WTC11 (cell line): ENCODE data around the gene ZNF688. TPM values are rescaled to one million over a fixed set of nuclear protein-coding genes. Genes with fewer than 3 reads are reported as not detected.
A peak's percentile ranks its signal among the peaks of the same experiment; 100 is the strongest.

Source experiments
- ATAC-seq: fragments of 200-7000 bp; cut with Tn5 transposase; 2 replicates; pipeline ENCODE4 v1.10.0; 2021; ENCODE audit warnings: mild to moderate bottlenecking, moderate library complexity
- CTCF ChIA-PET: fragments of 300-600 bp; sonication (Branson Sonifier 250); formaldehyde crosslinking; loops from one replicate; lab custom pipeline; 2021; ENCODE audit warnings: antibody characterized with exemption; lab: Charles Lee
- POLR2A ChIA-PET: fragments of 350-600 bp; sonication (Branson Sonifier 250); formaldehyde crosslinking; loops from one replicate; lab custom pipeline; 2021; ENCODE audit warnings: antibody characterized with exemption; lab: Charles Lee
- DNase-seq: peaks from one replicate; pipeline ENCODE4 v3.0.0; 2021; ENCODE audit warnings: low spot score
- H3K27ac Mint-ChIP-seq: 2 replicates; pipeline ENCODE4 v1.8.0; 2021; ENCODE audit warnings: mixed read lengths
- H3K27me3 Mint-ChIP-seq: 2 replicates; pipeline ENCODE4 v1.8.0; 2021; ENCODE audit warnings: low read depth, mild to moderate bottlenecking, moderate library complexity, mixed read lengths
- H3K36me3 Mint-ChIP-seq: 2 replicates; pipeline ENCODE4 v1.8.0; 2021; ENCODE audit warnings: mixed read lengths
- H3K4me1 Mint-ChIP-seq: 2 replicates; pipeline ENCODE4 v1.8.0; 2022; ENCODE audit warnings: mixed read lengths
- H3K4me3 Mint-ChIP-seq: 2 replicates; pipeline ENCODE4 v1.8.0; 2021; ENCODE audit warnings: mild to moderate bottlenecking, moderate library complexity, mixed read lengths
- H3K9me3 Mint-ChIP-seq: 2 replicates; pipeline ENCODE4 v1.8.0; 2021; ENCODE audit warnings: mixed read lengths
- AR ChIP-seq: fragments of 250-450 bp; sonication (Bioruptor Pico); IDR thresholded peaks from 2 replicates; pipeline ENCODE4 v1.9.0; 2021; ENCODE audit warnings: mild to moderate bottlenecking
- ATF3 ChIP-seq: sonication (generic); formaldehyde crosslinking; conservative IDR thresholded peaks from 2 replicates; pipeline ENCODE4 v1.8.1; 2022; ENCODE audit warnings: mild to moderate bottlenecking, missing genetic modification reagents
- ATF6 ChIP-seq: sonication (generic); formaldehyde crosslinking; IDR thresholded peaks from 2 replicates; pipeline ENCODE4 v1.8.1; 2023; ENCODE audit warnings: mild to moderate bottlenecking, missing genetic modification reagents
- CREB1 ChIP-seq: sonication (generic); formaldehyde crosslinking; IDR thresholded peaks from 2 replicates; pipeline ENCODE4 v1.8.0; 2023; ENCODE audit warnings: mild to moderate bottlenecking, missing genetic modification reagents
- GTF2I ChIP-seq: fragments of 250-450 bp; sonication (Bioruptor Pico); conservative IDR thresholded peaks from 2 replicates; pipeline ENCODE4 v1.4.0; 2021; ENCODE audit warnings: mild to moderate bottlenecking
- HMGA2 ChIP-seq: fragments of 250-450 bp; sonication (Bioruptor Pico); IDR thresholded peaks from 2 replicates; pipeline ENCODE4 v1.4.0; 2021; ENCODE audit warnings: mild to moderate bottlenecking, moderate library complexity
- JAZF1 ChIP-seq: fragments of 250-450 bp; sonication (Bioruptor Pico); IDR thresholded peaks from 2 replicates; pipeline ENCODE4 v1.9.0; 2021; ENCODE audit warnings: moderate library complexity, mild to moderate bottlenecking, inconsistent platforms
- NFATC4 ChIP-seq: fragments of 250-450 bp; sonication (Bioruptor Pico); IDR thresholded peaks from 2 replicates; pipeline ENCODE4 v1.9.0; 2021; ENCODE audit warnings: mild to moderate bottlenecking
- NR1H2 ChIP-seq: sonication (generic); formaldehyde crosslinking; IDR thresholded peaks from 2 replicates; pipeline ENCODE4 v1.9.0; 2021; ENCODE audit warnings: mild to moderate bottlenecking, moderate library complexity, missing genetic modification reagents
- NR2C2 ChIP-seq: sonication (generic); formaldehyde crosslinking; IDR thresholded peaks from 2 replicates; pipeline ENCODE4 v1.8.0; 2022; ENCODE audit warnings: mild to moderate bottlenecking, missing genetic modification reagents
- NR3C1 ChIP-seq: sonication (generic); formaldehyde crosslinking; conservative IDR thresholded peaks from 2 replicates; pipeline ENCODE4 v1.8.1; 2023; ENCODE audit warnings: low read depth, mild to moderate bottlenecking, missing genetic modification reagents
- PRDM15 ChIP-seq: sonication (generic); formaldehyde crosslinking; IDR thresholded peaks from 2 replicates; pipeline ENCODE4 v1.8.0; 2022; ENCODE audit warnings: missing genetic modification reagents
- PREB ChIP-seq: sonication (generic); formaldehyde crosslinking; IDR thresholded peaks from 2 replicates; pipeline ENCODE4 v1.8.1; 2022; ENCODE audit warnings: mild to moderate bottlenecking, missing genetic modification reagents, moderate library complexity, borderline replicate concordance
- RORB ChIP-seq: fragments of 250-450 bp; sonication (Bioruptor Pico); IDR thresholded peaks from 2 replicates; pipeline ENCODE4 v1.9.0; 2021; ENCODE audit warnings: mild to moderate bottlenecking
- SMAD3 ChIP-seq: sonication (generic); formaldehyde crosslinking; IDR thresholded peaks from 2 replicates; pipeline ENCODE4 v1.8.0; 2022; ENCODE audit warnings: missing genetic modification reagents, mild to moderate bottlenecking, borderline replicate concordance
- SMAD4 ChIP-seq: sonication (generic); formaldehyde crosslinking; IDR thresholded peaks from 2 replicates; pipeline ENCODE4 v1.8.0; 2022; ENCODE audit warnings: mild to moderate bottlenecking, missing genetic modification reagents
- SOX15 ChIP-seq: fragments of 250-450 bp; sonication (Bioruptor Pico); IDR thresholded peaks from 2 replicates; pipeline ENCODE4 v1.9.0; 2021; ENCODE audit warnings: mild to moderate bottlenecking
- ZBTB21 ChIP-seq: sonication (generic); formaldehyde crosslinking; IDR thresholded peaks from 2 replicates; pipeline ENCODE4 v1.8.1; 2023; ENCODE audit warnings: mild to moderate bottlenecking, missing genetic modification reagents, borderline replicate concordance
- ZNF138 ChIP-seq: sonication (generic); formaldehyde crosslinking; conservative IDR thresholded peaks from 2 replicates; pipeline ENCODE4 v1.8.1; 2022; ENCODE audit warnings: mild to moderate bottlenecking, moderate library complexity, missing genetic modification reagents
- ZNF281 ChIP-seq: sonication (generic); formaldehyde crosslinking; IDR thresholded peaks from 2 replicates; pipeline ENCODE4 v1.8.0; 2023; ENCODE audit warnings: mild to moderate bottlenecking, missing genetic modification reagents
- ZNF317 ChIP-seq: sonication (generic); formaldehyde crosslinking; IDR thresholded peaks from 2 replicates; pipeline ENCODE4 v1.8.1; 2023; ENCODE audit warnings: low read depth, mild to moderate bottlenecking, moderate library complexity, missing genetic modification reagents, borderline replicate concordance
- total RNA-seq: library from RNA; stranded (reverse); gene quantifications from 3 replicates; pipeline ENCODE4 v1.2.3, GENCODE V29; 2021

The ZNF688 gene
- total RNA-seq, 1 experiment from 2014 or later, result 4.2 TPM

GRCh38 chr16:30558789-30559377 is 12.6 kb downstream of the ZNF688 start (continued):
- TF ChIP-seq ZNF281 (CRISPR knock-in tag), result 0 out of 2 replicates have a peak, but pooled peaks have one; percentile 38
- no peak for TF ChIP-seq ZBTB21 (CRISPR knock-in tag)
- TF ChIP-seq RORB (CRISPR knock-in tag), result no peak
- TF ChIP-seq NFATC4 (CRISPR knock-in tag), result no peak
- TF ChIP-seq ATF6 (CRISPR knock-in tag), result no peak

- Mint-ChIP-seq H3K27me3 (peaks cover 17% of the 10 kb centered on the region), H3K4me3 (peak within 1 kb of the TSS; percentile 77), H3K9me3 (no peaks in the 10 kb centered on the region), H3K36me3 (peaks cover 16% of the 10 kb centered on the region), H3K27ac (peak within 1 kb of the TSS; percentile 98), H3K4me1 (peaks cover 29% of the 10 kb centered on the region)
- ATAC-seq (peak; percentile 94), DNase-seq (peak; percentile 96)
- CTCF ChIA-PET, result interaction anchor here (0.5 to 2.8 kb wide), 19 partner anchors 8 to 446 kb away, joined by 3 to 39 read pairs (median 3); partner anchors contain the start of genes DCTPP1, ZNF688, ZNF689 and ZNF747
- POLR2A ChIA-PET, result interaction anchor here (0.5 to 3.5 kb wide), 12 partner anchors 13 to 655 kb away, joined by 3 to 42 read pairs (median 4); partner anchors contain the start of genes DCTPP1, PRR14, ZNF48 and ZNF688
- TF ChIP-seq PRDM15 (CRISPR knock-in tag) (no peak), SMAD3 (CRISPR knock-in tag) (no peak), ATF3 (CRISPR knock-in tag) (no peak), HMGA2 (CRISPR knock-in tag) (no peak), NR2C2 (peak; percentile 91), SMAD4 (CRISPR knock-in tag) (no peak), ZNF317 (CRISPR knock-in tag) (no peak), JAZF1 (no peak), NR1H2 (no peak), SOX15 (no peak), NR3C1 (0 out of 2 replicates have a peak, but pooled peaks have one; percentile 15), AR (CRISPR knock-in tag) (no peak), ZNF138 (no peak), PREB (CRISPR knock-in tag) (no peak), GTF2I (no peak), CREB1 (CRISPR knock-in tag) (no peak)
These were observed 13.3 kb downstream of the ZNF688 start, which contains the start of gene ZNF764 for GRCh38 chr16:30557957-30558788. Gene ZNF764, minus strand, starts transcription at chr16:30558374. Its CDS starts 192 bp downstream, at chr16:30558182.
